ENCODE results near the gene WDR81. TPM values are rescaled to one million over a fixed set of nuclear protein-coding genes. Genes with fewer than 3 reads are reported as not detected.

Gene WDR81
- polyA plus RNA-seq, 10 donors = 6.4 to 16.6 (median 11.5) TPM

- no peak for DNase-seq
Observed at GRCh38 chr17:1776857-1777256, 52.4 kb downstream of the WDR81 start.

GRCh38 chr17:1779571-1780131 lies 55.1 kb downstream of the WDR81 start:
- peak; percentile 86 to 95 (median 89) for DNase-seq

- DNase-seq = no peak
Observed at GRCh38 chr17:1782171-1782567, 57.7 kb downstream of the WDR81 start.

- DNase-seq = no peak
Observed at GRCh38 chr17:1783271-1783670, 58.8 kb downstream of the WDR81 start.

- peak; percentile 89 to 94 (median 91) for DNase-seq
Observed at GRCh38 chr17:1783834-1784611, 59.5 kb downstream of the WDR81 start.

GRCh38 chr17:1785930-1786329 lies 61.4 kb downstream of the WDR81 start:
- no peak for DNase-seq

- DNase-seq = no peak
Observed at GRCh38 chr17:1786708-1787107, 62.2 kb downstream of the WDR81 start.

- DNase-seq = no peak
Observed at GRCh38 chr17:1787301-1787902, 62.9 kb downstream of the WDR81 start.

Other genes starting within 250 kb of the WDR81 start
- gene MYO1C, start 232.0 kb upstream of the WDR81 start, polyA plus RNA-seq (ENCODE audit: insufficient read length in 10 of 10) = 10 to 100 TPM; 73.4 to 88.1 (median 81.8) TPM
- 10 to 100 TPM; 16.1 to 27.7 (median 25.1) TPM for gene INPP5K, start 208.1 kb upstream of the WDR81 start, polyA plus RNA-seq (ENCODE audit: insufficient read length in 10 of 10)
- 10 to 100 TPM; 23.2 to 35.8 (median 28.1) TPM for gene PITPNA, start 161.9 kb upstream of the WDR81 start, polyA plus RNA-seq (ENCODE audit: insufficient read length in 10 of 10)
- gene SLC43A2, start 95.9 kb upstream of the WDR81 start, polyA plus RNA-seq (ENCODE audit: insufficient read length in 10 of 10) = 1 to 10 TPM; 2.9 to 6.3 (median 3.6) TPM
- 1 to 10 TPM; 5.3 to 9.8 (median 7.0) TPM for gene SCARF1, start 79.0 kb upstream of the WDR81 start, polyA plus RNA-seq (ENCODE audit: insufficient read length in 10 of 10)
- gene RILP, start 74.8 kb upstream of the WDR81 start, polyA plus RNA-seq (ENCODE audit: insufficient read length in 10 of 10) = 1 to 10 TPM; 2.9 to 5.6 (median 3.7) TPM
- 100 to 1,000 TPM; 180 to 217 (median 189) TPM for gene PRPF8, start 39.8 kb upstream of the WDR81 start, polyA plus RNA-seq (ENCODE audit: insufficient read length in 10 of 10)
- 10 to 100 TPM in 1 of 10 donors, 1 to 10 TPM in 9; 3.9 to 11.3 (median 5.2) TPM for gene TLCD2, start 14.3 kb upstream of the WDR81 start, polyA plus RNA-seq (ENCODE audit: insufficient read length in 10 of 10)
- 1 to 10 TPM in 5 of 10 donors, under 1 TPM in 5; 0.35 to 2.1 (median 1.1) TPM for gene SERPINF2, start 18.2 kb downstream of the WDR81 start, polyA plus RNA-seq (ENCODE audit: insufficient read length in 10 of 10)
- 100 to 1,000 TPM; 241 to 389 (median 322) TPM for gene SERPINF1, start 37.4 kb downstream of the WDR81 start, polyA plus RNA-seq (ENCODE audit: insufficient read length in 10 of 10)
- gene SMYD4, start 105.2 kb downstream of the WDR81 start, polyA plus RNA-seq (ENCODE audit: insufficient read length in 10 of 10) = 10 to 100 TPM in 1 of 10 donors, 1 to 10 TPM in 9; 5.4 to 10.2 (median 7.4) TPM
- 10 to 100 TPM; 45.1 to 68.1 (median 53.8) TPM for gene RPA1, start 105.3 kb downstream of the WDR81 start, polyA plus RNA-seq (ENCODE audit: insufficient read length in 10 of 10)

All from muscle of back (tissue), 11 donors.